ENCODE results near the gene LPAR5. TPM values are rescaled to one million over a fixed set of nuclear protein-coding genes. Genes with fewer than 3 reads are reported as not detected.

LPAR5 gene
- total and polyA plus RNA-seq, 2 of the 8 experiments (the other 6 are each of a cell fraction or from before 2014, with no cell fraction given): 0.22 to 0.24 TPM

DNA sequence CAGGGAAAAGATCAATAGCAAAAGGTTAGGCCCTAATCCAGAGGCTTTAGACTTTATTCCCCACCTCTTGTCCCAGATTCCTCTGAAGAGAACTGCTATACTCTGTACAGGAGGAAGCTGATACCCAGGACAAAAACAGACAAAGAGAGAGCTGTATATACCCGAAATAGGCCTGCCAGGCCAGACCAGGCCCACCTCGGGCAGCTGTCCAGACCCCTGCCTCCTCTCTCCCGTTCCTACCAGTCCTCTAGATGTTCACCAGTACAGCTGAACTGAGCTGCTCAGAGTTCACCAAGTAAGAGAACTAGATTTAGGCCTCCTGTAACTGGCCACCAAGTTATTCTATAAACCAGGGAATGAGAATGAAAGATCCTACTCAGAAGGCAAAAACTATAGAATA is 33.2 kb downstream of the LPAR5 start:
- Histone ChIP-seq H2BK20ac (ENCODE audit: low read length) (no peak overlapping the region), H3K14ac (ENCODE audit: insufficient read length) (no peak overlapping the region), H4K20me1 (replicated peaks in 1 of 2; ENCODE audit: control insufficient read depth in 1 of 2, insufficient read depth in 2 of 2, low read length in 2 of 2) (peaks cover 21 to 37% of the 10 kb centered on the region in 2 experiments), H2BK15ac (ENCODE audit: low read length) (no peak overlapping the region), H4K91ac (replicated peaks; ENCODE audit: insufficient read length, low read length) (no peak overlapping the region), H4K8ac (ENCODE audit: extremely low read depth, insufficient read depth, low read length) (no peak overlapping the region), H3K9ac (replicated peaks in 1 of 4; ENCODE audit: extremely low read depth in 1 of 4, low read depth in 3 of 4, low read length in 3 of 4) (no peak overlapping the region), H3K79me1 (ENCODE audit: low read depth, low read length) (peaks cover 16% of the 10 kb centered on the region), H2AFZ (ENCODE audit: low read length) (no peak overlapping the region), H2BK5ac (ENCODE audit: low read depth, low read length) (no peak overlapping the region), H3K27ac (ENCODE audit: low read depth, low read length) (no peak overlapping the region), H3K23me2 (ENCODE audit: low read depth, low read length) (peaks cover 12% of the 10 kb centered on the region; the same call in 1 of the 2 replicates), H3K4me1 (replicated peaks in 1 of 4; ENCODE audit: control insufficient read depth in 3 of 4, insufficient read depth in 4 of 4, low read length in 3 of 4) (peaks cover 7 to 21% (median 13%) of the 10 kb centered on the region in 4 experiments), H3K4me2 (ENCODE audit: insufficient read depth in 1 of 2, low read depth in 2 of 2, low read length in 2 of 2) (no peak overlapping the region; a peak in 1 of 4 replicates), H3K27me3 (replicated peaks in 1 of 4; ENCODE audit: control insufficient read depth in 3 of 4, extremely low read depth in 1 of 4, insufficient read depth in 3 of 4, low read length in 3 of 4) (no peaks in the 10 kb centered on the region), H3K23ac (ENCODE audit: insufficient read length) (no peak overlapping the region), H3K4me3 (ENCODE audit: extremely low read depth in 1 of 4, insufficient read depth in 2 of 4, low read depth in 3 of 4, low read length in 4 of 4) (no peak overlapping the region), H4K5ac (ENCODE audit: insufficient read length, low read depth, low read length) (no peak overlapping the region), H3K9me3 (ENCODE audit: insufficient read depth in 2 of 2, low read depth in 1 of 2, low read length in 1 of 2) (no peaks in the 10 kb centered on the region), H3K56ac (replicated peaks; ENCODE audit: insufficient read length, low read depth, low read length) (no peak overlapping the region), H3K18ac (ENCODE audit: extremely low read depth, low read length) (no peak overlapping the region), H2BK12ac (ENCODE audit: low read depth, low read length) (no peak overlapping the region), H3K4ac (replicated peaks; ENCODE audit: insufficient read length, low read depth, low read length) (no peak overlapping the region), H3K79me2 (ENCODE audit: control insufficient read depth in 1 of 2, insufficient read depth in 2 of 2, low read length in 2 of 2) (peaks cover 22 to 49% of the 10 kb centered on the region in 2 experiments), H2AK5ac (ENCODE audit: low read depth, low read length) (no peak overlapping the region), H3K36me3 (ENCODE audit: control insufficient read depth in 2 of 4, insufficient read depth in 4 of 4, low read length in 3 of 4) (peaks cover 47 to 73% (median 52%) of the 10 kb centered on the region in 4 experiments), H2BK120ac (replicated peaks; ENCODE audit: low read depth, low read length) (no peak overlapping the region)
- ChIA-PET CTCF (ENCODE audit: partially characterized antibody) (interaction anchor here (0.7 to 4.3 kb wide), 19 partner anchors 12 to 92 kb away, joined by 3 to 25 read pairs (median 4); partner anchors contain the start of gene ACRBP), POLR2A (ENCODE audit: partially characterized antibody) (interaction anchor here (0.7 to 13.4 kb wide), 10 partner anchors 9 to 228 kb away, joined by 3 to 225 read pairs (median 4); partner anchors contain the start of genes GAPDH, NOP2 and ZNF384)
- no peak for FAIRE-seq
- no peak for DNase-seq (ENCODE audit: low read depth in 1 of 2, low spot score in 2 of 2)
- 97% methylated on average over 3 of the region's 3 CpGs; no CpG with 5 or more reads in 1 of the 2 experiments for WGBS, 2 experiments (ENCODE audit: extremely low coverage in 1 of 2, insufficient coverage in 1 of 2, insufficient read length in 1 of 2, insufficient replicate concordance in 2 of 2, low coverage in 1 of 2, low lambda C conversion rate in 2 of 2, missing lambda C conversion rate in 1 of 2)
- no peak for TF ChIP-seq NRF1 (IDR thresholded peaks at IDR 0.05; ENCODE audit: low read depth, low read length)
- no peak for TF ChIP-seq CTBP2 (IDR thresholded peaks at IDR 0.05; ENCODE audit: borderline replicate concordance, insufficient read depth, insufficient read length, low read length)
- TF ChIP-seq JUN (IDR thresholded peaks at IDR 0.05; ENCODE audit: low read depth, low read length): no peak
- no peak for TF ChIP-seq POU5F1 (IDR thresholded peaks at IDR 0.05; ENCODE audit: low read depth, low read length)
- no peak for TF ChIP-seq CHD1 (IDR thresholded peaks at IDR 0.05; ENCODE audit: low read depth, low read length)

All from H1 (cell line).